ENCODE results near the gene SCEL. TPM values are rescaled to one million over a fixed set of nuclear protein-coding genes. Genes with fewer than 3 reads are reported as not detected.

The SCEL gene
- total and polyA plus RNA-seq, 2 donors (not counting 3 experiments of a cell fraction or from before 2014, with no cell fraction given) = not detected

- CTCF ChIA-PET = interaction anchor here (1.0 to 1.5 kb wide), 2 partner anchors 21 to 23 kb away, joined by 3 to 4 read pairs; no protein-coding TSS in a partner anchor
- Histone ChIP-seq H3K27me3 (ENCODE audit: control insufficient read depth in 2 of 2, insufficient read depth in 2 of 2, low read length in 2 of 2) (no peaks in the 10 kb centered on the region), H3K79me2 (ENCODE audit: control insufficient read depth, insufficient read depth, low read length) (no peaks in the 10 kb centered on the region), H3K27ac (ENCODE audit: insufficient read depth, low read depth, low read length) (no peak overlapping the region), H3K36me3 (ENCODE audit: control insufficient read depth in 2 of 2, extremely low read depth in 1 of 2, insufficient read depth in 2 of 2, low read length in 2 of 2) (no peaks in the 10 kb centered on the region), H3K4me3 (replicated peaks in 1 of 3; ENCODE audit: insufficient read depth in 1 of 3, low read depth in 1 of 3, low read length in 3 of 3) (no peak overlapping the region), H3K9me3 (replicated peaks; ENCODE audit: control insufficient read depth, insufficient read depth, low read length) (no peaks in the 10 kb centered on the region), H3K9ac (replicated peaks; ENCODE audit: extremely low read depth, insufficient read depth, low read length) (no peak overlapping the region), H2AFZ (ENCODE audit: low read depth, low read length) (no peak overlapping the region), H3K9me1 (replicated peaks; ENCODE audit: control insufficient read depth, extremely low read depth, insufficient read depth, low read length) (no peaks in the 10 kb centered on the region), H4K20me1 (replicated peaks; ENCODE audit: control insufficient read depth, extremely low read depth, insufficient read depth, low read length) (no peaks in the 10 kb centered on the region), H3K4me1 (ENCODE audit: control insufficient read depth, extremely low read depth, insufficient read depth, low read length) (peaks cover 33% of the 10 kb centered on the region), H3K4me2 (ENCODE audit: insufficient read depth, low read length) (no peak overlapping the region)
- BruUV-seq (replicated peaks) = no TSS peak
- POLR2A ChIA-PET = interaction anchor here (1.0 kb wide), 1 partner anchor 21 kb away, joined by 3 read pairs; no protein-coding TSS in a partner anchor
- no peak for TF ChIP-seq GATA2 (IDR thresholded peaks at IDR 0.05; ENCODE audit: insufficient read depth, insufficient read length, low read depth, low read length)
- TF ChIP-seq FOS (IDR thresholded peaks at IDR 0.05; ENCODE audit: borderline replicate concordance, insufficient read depth, low read length) = no peak
- TF ChIP-seq MYC (IDR thresholded peaks at IDR 0.05; ENCODE audit: low read depth, low read length) = no peak
- no peak for TF ChIP-seq CTCF (IDR thresholded peaks at IDR 0.05; ENCODE audit: extremely low read depth in 1 of 2, insufficient read depth in 1 of 2, low read depth in 1 of 2, low read length in 2 of 2)
- TF ChIP-seq EZH2 (IDR thresholded peaks at IDR 0.05; ENCODE audit: borderline replicate concordance, low read depth, low read length, severe bottlenecking) = no peak
- TF ChIP-seq, protein P1, sequence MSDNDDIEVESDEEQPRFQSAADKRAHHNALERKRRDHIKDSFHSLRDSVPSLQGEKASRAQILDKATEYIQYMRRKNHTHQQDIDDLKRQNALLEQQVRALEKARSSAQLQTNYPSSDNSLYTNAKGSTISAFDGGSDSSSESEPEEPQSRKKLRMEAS (IDR thresholded peaks at IDR 0.05; ENCODE audit: insufficient read depth, insufficient read length) = no peak
- no peak for TF ChIP-seq POLR2AphosphoS5 (IDR thresholded peaks at IDR 0.05; ENCODE audit: insufficient read depth, low read depth, low read length)
- TF ChIP-seq JUN (IDR thresholded peaks at IDR 0.05; ENCODE audit: borderline replicate concordance, insufficient read depth, insufficient read length, low read depth) = no peak
- no peak for TF ChIP-seq POLR2A (IDR thresholded peaks at IDR 0.05; ENCODE audit: low read depth, low read length)
- DNase-seq (ENCODE audit: low read depth, low spot score) (no peak), FAIRE-seq (no peak)
- dilution Hi-C loops (cut with MboI; ENCODE audit: extremely low pct_ligation_motif_present, low sequenced_read_pairs) (no loop called here), intact Hi-C loops (cut with micrococcal nuclease) (no loop called here)
Measured at GRCh38 chr13:77514336-77514726, 21.2 kb upstream of the SCEL start.

Measured in endothelial cell of umbilical vein (primary cell).